Pancreas (tissue), 10 donors: ENCODE results near the gene PCDHB7. TPM values are rescaled to one million over a fixed set of nuclear protein-coding genes. Genes with fewer than 3 reads are reported as not detected.
"Not testable (repeated sequence)": the region's sequence is repeated elsewhere in the genome, so short reads cannot be mapped to it uniquely, and the experiment has no call there.

Experiments used
- ATAC-seq, 4 donors: fragments of 200-7000 bp; cut with Tn5 transposase; one replicate each; pipeline versions ENCODE4 v1.8.0 to v1.9.1; 2020; ENCODE audit warnings: mild to moderate bottlenecking in 4 of 4, moderate library complexity in 4 of 4
- DNase-seq, 6 donors: peaks; one replicate each; pipeline ENCODE4 v3.0.0-alpha.2; 2020
- FAIRE-seq: peaks from 2 replicates; lab custom pipeline; 2012; peaks lifted over from hg19 to GRCh38; lab: Jason Lieb, UNC
- H3K27ac ChIP-seq, 4 donors: fragments of 200-600 bp; sonication (generic); 1 replicate in 3 of 4; 2 replicates in 1 of 4; pipeline versions ENCODE4 v1.5.0 to v1.8.0; 2020
- H3K27me3 ChIP-seq, 4 donors: fragments of 200-600 bp; one replicate each; pipeline ENCODE4 v1.8.0; 2021
- H3K36me3 ChIP-seq, 3 donors: fragments of 200-600 bp; sonication (generic) in 1 of 3; one replicate each; pipeline versions ENCODE4 v1.5.0 to v1.8.0; 2020 to 2021
- H3K4me1 ChIP-seq, 3 donors: fragments of 200-600 bp; one replicate each; pipeline ENCODE4 v1.8.0; 2021
- H3K4me3 ChIP-seq, 4 donors: fragments of 200-600 bp; sonication (generic) in 2 of 4; one replicate each; pipeline versions ENCODE4 v1.5.0 to v1.8.0; 2020 to 2021
- H3K9me3 ChIP-seq, 4 donors: fragments of 200-600 bp; one replicate each; pipeline ENCODE4 v1.8.0; 2021
- WGBS, 2 donors: extraction: QIAGEN DNeasy Blood & Tissue Kit; methylation state at CpG; one replicate each; pipeline ENCODE4 v1.1.7; 2013; 5-methylcytosine and 5-hydroxymethylcytosine counted together
- intact Hi-C, 3 donors: fragments of 100-400 bp; cut with DNase I; formaldehyde crosslinking; loops; one replicate each; pipeline versions ENCODE4 v1.11.1 to v1.14.2; 2022
- polyA plus RNA-seq, 2 donors: library from polyadenylated mRNA; stranded (reverse); fragments of 200-250 nt; gene quantifications; one replicate each; pipeline ENCODE4 v1.2.3, GENCODE V29; 2013
- total RNA-seq, 6 donors: library from RNA; stranded (reverse); fragmentation: NEBNext Ultra II Directional in 4 of 6; extraction: Animal tissue kit (Norgen Biotek cat#: 25700) in 4 of 6; gene quantifications; one replicate each; pipeline versions ENCODE4 v1.2.1 to v1.2.4, GENCODE V29; 2021 to 2023
- TF ChIP-seq, protein P1 (sequence below), 4 donors: fragments of 200-600 bp; sonication (generic) in 3 of 4; IDR thresholded peaks; one replicate each; pipeline versions ENCODE4 v1.5.0 to v1.8.0; 2021; ENCODE audit warnings: antibody characterized with exemption in 4 of 4
- donor health status: healthy with polysubstance abuse.
- donor health status: DM: no; HTN: no; CAD: no; lungs with moderate emphysema.
- donor health status: DM: no; HTN: no; CAD: no.
- donor health status: control.
- donor health status: control.
- donor health status: Bipolar disorder and iron deficiency.
- donor health status: DM: yes; HTN: yes; CAD: no.
- donor health status: DM: no; HTN: no; CAD: no.
- donor health status: DM: no; HTN: no; CAD: no.
- donor health status: DM: yes; HTN: yes; CAD: no.

Gene PCDHB7
- total and polyA plus RNA-seq, 8 donors: 0.15 to 0.70 (median 0.45) TPM

DNA sequence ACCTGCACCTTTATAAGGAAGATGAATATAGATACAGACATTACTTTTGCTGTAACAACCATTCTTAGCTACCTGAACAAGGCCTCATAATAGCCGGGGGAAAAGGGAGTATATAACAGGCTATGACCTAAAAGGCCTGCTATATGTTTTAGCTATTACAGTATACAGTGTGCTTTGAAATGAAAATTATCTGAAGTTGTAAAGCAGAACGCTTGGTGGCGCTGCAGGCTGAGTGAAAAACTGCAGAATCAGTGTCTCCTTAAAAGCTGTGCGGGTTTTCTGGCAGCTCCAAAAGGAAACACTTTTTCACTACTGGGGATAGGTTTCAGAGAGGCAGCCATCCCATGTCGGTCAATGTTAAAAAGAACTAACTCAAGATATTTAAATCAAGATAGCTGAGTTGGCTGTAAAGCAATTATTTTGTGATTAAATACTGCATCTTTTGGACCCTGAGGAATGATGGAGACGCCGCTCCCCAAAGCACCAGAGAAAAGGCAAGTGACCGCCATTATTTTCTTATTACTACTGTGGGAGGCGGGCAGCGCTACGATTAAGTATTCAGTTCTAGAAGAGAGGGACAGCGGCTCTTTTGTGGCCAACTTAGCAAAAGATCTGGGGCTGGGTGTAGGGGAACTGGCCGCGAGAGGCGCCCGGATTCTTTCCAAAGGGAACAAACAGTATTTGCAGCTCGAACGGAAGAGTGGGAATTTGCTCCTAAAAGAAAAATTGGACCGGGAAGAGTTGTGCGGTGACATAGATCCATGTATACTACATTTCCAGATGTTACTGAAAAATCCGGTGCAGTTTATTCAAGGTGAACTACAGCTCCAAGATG is 16.7 kb upstream of the PCDHB7 start:
- intact Hi-C loops: loop anchor here in 1 of 3 donors (10.0 kb wide), 1 partner anchor 229 kb away; the partner anchor contains the start of genes PCDHGA7 and PCDHGB4
- DNase-seq (no peak), ATAC-seq (no peak), FAIRE-seq (no peak)
- Histone ChIP-seq H3K4me1 (no peaks in the 10 kb centered on the region), H3K9me3 (peaks cover 0 to 4% (median 0%) of the 10 kb centered on the region in 4 donors), H3K27ac (no peak overlapping the region), H3K27me3 (peaks cover 0 to 3% (median 0%) of the 10 kb centered on the region in 4 donors), H3K36me3 (no peaks in the 10 kb centered on the region), H3K4me3 (no peak overlapping the region)
- WGBS, 2 donors: 21 to 35% methylated on average over 21 of the region's 21 CpGs
- TF ChIP-seq, protein P1, sequence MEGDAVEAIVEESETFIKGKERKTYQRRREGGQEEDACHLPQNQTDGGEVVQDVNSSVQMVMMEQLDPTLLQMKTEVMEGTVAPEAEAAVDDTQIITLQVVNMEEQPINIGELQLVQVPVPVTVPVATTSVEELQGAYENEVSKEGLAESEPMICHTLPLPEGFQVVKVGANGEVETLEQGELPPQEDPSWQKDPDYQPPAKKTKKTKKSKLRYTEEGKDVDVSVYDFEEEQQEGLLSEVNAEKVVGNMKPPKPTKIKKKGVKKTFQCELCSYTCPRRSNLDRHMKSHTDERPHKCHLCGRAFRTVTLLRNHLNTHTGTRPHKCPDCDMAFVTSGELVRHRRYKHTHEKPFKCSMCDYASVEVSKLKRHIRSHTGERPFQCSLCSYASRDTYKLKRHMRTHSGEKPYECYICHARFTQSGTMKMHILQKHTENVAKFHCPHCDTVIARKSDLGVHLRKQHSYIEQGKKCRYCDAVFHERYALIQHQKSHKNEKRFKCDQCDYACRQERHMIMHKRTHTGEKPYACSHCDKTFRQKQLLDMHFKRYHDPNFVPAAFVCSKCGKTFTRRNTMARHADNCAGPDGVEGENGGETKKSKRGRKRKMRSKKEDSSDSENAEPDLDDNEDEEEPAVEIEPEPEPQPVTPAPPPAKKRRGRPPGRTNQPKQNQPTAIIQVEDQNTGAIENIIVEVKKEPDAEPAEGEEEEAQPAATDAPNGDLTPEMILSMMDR (IDR thresholded peaks at IDR 0.05): no peak

- H3K4me3 ChIP-seq, DNase-seq, ATAC-seq, H3K27me3 ChIP-seq, H3K36me3 ChIP-seq, H3K27ac ChIP-seq, H3K4me1 ChIP-seq, H3K9me3 ChIP-seq, FAIRE-seq: not testable (repeated sequence)
- intact Hi-C loops: loop anchor here in 1 of 3 donors (10.0 kb wide), 1 partner anchor 227 kb away; the partner anchor contains the start of genes PCDHGA7 and PCDHGB4
- WGBS, 2 donors: 19 to 32% methylated on average over 29 to 38 of the region's 38 CpGs
Observed at GRCh38 chr5:141157356-141157755, 15.1 kb upstream of the PCDHB7 start.

GRCh38 chr5:141157901-141158300 is 14.5 kb upstream of the PCDHB7 start:
- 30 to 39% methylated on average over 17 to 21 of the region's 28 CpGs for WGBS, 2 donors
- H3K9me3 ChIP-seq, H3K27ac ChIP-seq, H3K4me3 ChIP-seq, H3K36me3 ChIP-seq, H3K27me3 ChIP-seq, ATAC-seq, DNase-seq, FAIRE-seq, H3K4me1 ChIP-seq: not testable (repeated sequence)
- intact Hi-C loops: loop anchor here in 1 of 3 donors (10.0 kb wide), 1 partner anchor 227 kb away; the partner anchor contains the start of genes PCDHGA7 and PCDHGB4

DNA sequence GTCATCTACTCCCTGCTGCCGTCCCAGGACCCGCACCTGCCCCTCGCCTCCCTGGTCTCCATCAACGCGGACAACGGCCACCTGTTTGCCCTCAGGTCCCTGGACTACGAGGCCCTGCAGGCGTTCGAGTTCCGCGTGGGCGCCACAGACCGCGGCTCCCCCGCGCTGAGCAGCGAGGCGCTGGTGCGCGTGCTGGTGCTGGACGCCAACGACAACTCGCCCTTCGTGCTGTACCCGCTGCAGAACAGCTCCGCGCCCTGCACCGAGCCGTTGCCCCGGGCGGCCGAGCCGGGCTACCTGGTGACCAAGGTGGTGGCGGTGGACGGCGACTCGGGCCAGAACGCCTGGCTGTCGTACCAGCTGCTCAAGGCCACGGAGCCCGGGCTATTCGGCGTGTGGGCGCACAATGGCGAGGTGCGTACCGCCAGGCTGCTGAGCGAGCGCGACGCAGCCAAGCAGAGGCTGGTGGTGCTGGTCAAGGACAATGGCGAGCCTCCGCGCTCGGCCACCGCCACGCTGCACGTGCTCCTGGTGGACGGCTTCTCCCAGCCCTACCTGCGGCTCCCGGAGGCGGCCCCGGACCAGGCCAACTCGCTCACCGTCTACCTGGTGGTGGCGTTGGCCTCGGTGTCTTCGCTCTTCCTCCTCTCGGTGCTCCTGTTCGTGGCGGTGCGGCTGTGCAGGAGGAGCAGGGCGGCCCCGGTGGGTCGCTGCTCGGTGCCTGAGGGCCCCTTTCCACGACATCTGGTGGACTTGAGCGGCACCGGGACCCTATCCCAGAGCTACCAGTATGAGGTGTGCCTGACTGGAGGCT is 2.1 kb downstream of the PCDHB7 start:
- FAIRE-seq, DNase-seq: not testable (repeated sequence)

GRCh38 chr5:141175933-141176332 is 3.5 kb downstream of the PCDHB7 start:
- H3K27ac ChIP-seq: no peak overlapping the region
- 55 to 56% methylated on average over 1 of the region's 1 CpG for WGBS, 2 donors
- no peaks in the 10 kb centered on the region for H3K9me3 ChIP-seq
- DNase-seq: no peak
- peaks cover 0 to 22% (median 0%) of the 10 kb centered on the region in 4 donors for H3K27me3 ChIP-seq
- no peak overlapping the region for H3K4me3 ChIP-seq
- FAIRE-seq: peak; percentile 91
- TF ChIP-seq, protein P1 (IDR thresholded peaks at IDR 0.05): no peak
- no peaks in the 10 kb centered on the region for H3K4me1 ChIP-seq
- H3K36me3 ChIP-seq: no peaks in the 10 kb centered on the region
- intact Hi-C loops: no loop called here
- no peak for ATAC-seq

More for the DNA sequence above, 2.1 kb downstream of the PCDHB7 start:
- peaks cover 0 to 26% (median 0%) of the 10 kb centered on the region in 4 donors for H3K27me3 ChIP-seq
- H3K36me3 ChIP-seq, H3K4me3 ChIP-seq, H3K27ac ChIP-seq, ATAC-seq, H3K4me1 ChIP-seq, H3K9me3 ChIP-seq, intact Hi-C loops: not testable (repeated sequence)
- WGBS, 2 donors: 24 to 44% methylated on average over 53 to 79 of the region's 79 CpGs
